Hematopoietic multipotent progenitor cell treated with erythropoietin and hydrocortisone succinate and interleukin-3 and kit ligand, for 8 days (in vitro differentiated cells): ENCODE data around the gene VPS13A.
A peak's percentile ranks its signal among the peaks of the same experiment; 100 is the strongest.
"Not testable (repeated sequence)": the region's sequence is repeated elsewhere in the genome, so short reads cannot be mapped to it uniquely, and the experiment has no call there.

Experiments used
- DNase-seq: peaks from one replicate; pipeline ENCODE4 v3.0.0-alpha.2; 2015

The VPS13A gene

GRCh38 chr9:77188242-77188641, 10.9 kb downstream of the VPS13A start:
- no peak for DNase-seq

GRCh38 chr9:77194423-77194822, 17.1 kb downstream of the VPS13A start:
- DNase-seq, result no peak

GRCh38 chr9:77210116-77210515, 32.8 kb downstream of the VPS13A start:
- no peak for DNase-seq

GRCh38 chr9:77211561-77211960, 34.2 kb downstream of the VPS13A start:
- no peak for DNase-seq

GRCh38 chr9:77212801-77213200, 35.5 kb downstream of the VPS13A start:
- DNase-seq, result no peak

- DNase-seq, result peak; percentile 30
These were observed 38.5 kb downstream of the VPS13A start for GRCh38 chr9:77215874-77216273.

- no peak for DNase-seq
These were observed 41.3 kb downstream of the VPS13A start for GRCh38 chr9:77218612-77219011.

- no peak for DNase-seq
These were observed 44.1 kb downstream of the VPS13A start for GRCh38 chr9:77221431-77221830.

GRCh38 chr9:77224746-77225312, 47.5 kb downstream of the VPS13A start:
- peak; percentile 42 for DNase-seq

- DNase-seq, result no peak
These were observed 59.4 kb downstream of the VPS13A start for GRCh38 chr9:77236693-77237092.

- DNase-seq, result no peak
These were observed 60.6 kb downstream of the VPS13A start for GRCh38 chr9:77237896-77238295.

GRCh38 chr9:77251050-77251449, 73.7 kb downstream of the VPS13A start:
- no peak for DNase-seq

- no peak for DNase-seq
These were observed 79.9 kb downstream of the VPS13A start for GRCh38 chr9:77257275-77257674.

GRCh38 chr9:77261605-77262004, 84.3 kb downstream of the VPS13A start:
- no peak for DNase-seq

- not testable (repeated sequence) for DNase-seq
These were observed 90.4 kb downstream of the VPS13A start for GRCh38 chr9:77267762-77268161.

GRCh38 chr9:77271023-77271690, 93.8 kb downstream of the VPS13A start:
- no peak for DNase-seq

GRCh38 chr9:77276799-77277198, 99.5 kb downstream of the VPS13A start:
- DNase-seq, result no peak

- DNase-seq, result no peak
These were observed 100.4 kb downstream of the VPS13A start for GRCh38 chr9:77277719-77278118.

- no peak for DNase-seq
These were observed 106.7 kb downstream of the VPS13A start for GRCh38 chr9:77283991-77284390.

GRCh38 chr9:77284616-77285015, 107.3 kb downstream of the VPS13A start:
- no peak for DNase-seq

- no peak for DNase-seq
These were observed 113.0 kb downstream of the VPS13A start for GRCh38 chr9:77290373-77290772.

- DNase-seq, result peak; percentile 52
These were observed 114.4 kb downstream of the VPS13A start for GRCh38 chr9:77291714-77292113.

- no peak for DNase-seq
These were observed 116.6 kb downstream of the VPS13A start for GRCh38 chr9:77293949-77294348.

- DNase-seq, result no peak
These were observed 127.2 kb downstream of the VPS13A start for GRCh38 chr9:77304543-77304942.
